GM12864 (cell line): ENCODE measurements around the gene ABCF2.

Source experiments
- DNase-seq: peaks from one replicate; pipeline ENCODE4 v3.0.0-alpha.2; 2011; ENCODE audit warnings: low read depth
- H3K4me3 ChIP-seq: 2 replicates; pipeline ENCODE4 v1.5.1; 2011; ENCODE audit warnings: mild to moderate bottlenecking, low read depth, low read length, control low read depth
- TF ChIP-seq, protein P1 (sequence below): IDR thresholded peaks from 2 replicates; pipeline ENCODE4 v1.5.1; 2011; ENCODE audit warnings: low read depth, mild to moderate bottlenecking, moderate library complexity, low read length, control low read depth, inconsistent platforms; ENCODE audit errors: missing control alignments

Gene ABCF2

DNA sequence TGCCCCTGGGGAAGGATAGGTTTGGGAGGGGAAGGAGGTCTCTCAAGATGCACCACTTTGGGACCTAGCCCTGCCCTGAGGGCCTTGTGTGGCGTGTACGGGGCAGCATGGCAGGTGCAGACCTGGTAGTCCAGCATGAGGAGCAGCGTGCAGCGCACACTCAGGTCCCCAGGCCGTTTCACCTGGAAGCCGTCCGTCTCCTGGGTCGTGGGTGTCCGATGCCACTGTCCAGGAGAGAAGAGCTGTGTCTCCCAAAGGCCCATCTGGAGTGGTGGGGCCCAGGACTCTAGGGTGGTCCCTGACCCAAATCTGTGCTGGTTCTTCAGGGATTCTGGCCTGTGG, 14.7 kb upstream of the ABCF2 start:
- no peak for DNase-seq
- TF ChIP-seq, protein P1, sequence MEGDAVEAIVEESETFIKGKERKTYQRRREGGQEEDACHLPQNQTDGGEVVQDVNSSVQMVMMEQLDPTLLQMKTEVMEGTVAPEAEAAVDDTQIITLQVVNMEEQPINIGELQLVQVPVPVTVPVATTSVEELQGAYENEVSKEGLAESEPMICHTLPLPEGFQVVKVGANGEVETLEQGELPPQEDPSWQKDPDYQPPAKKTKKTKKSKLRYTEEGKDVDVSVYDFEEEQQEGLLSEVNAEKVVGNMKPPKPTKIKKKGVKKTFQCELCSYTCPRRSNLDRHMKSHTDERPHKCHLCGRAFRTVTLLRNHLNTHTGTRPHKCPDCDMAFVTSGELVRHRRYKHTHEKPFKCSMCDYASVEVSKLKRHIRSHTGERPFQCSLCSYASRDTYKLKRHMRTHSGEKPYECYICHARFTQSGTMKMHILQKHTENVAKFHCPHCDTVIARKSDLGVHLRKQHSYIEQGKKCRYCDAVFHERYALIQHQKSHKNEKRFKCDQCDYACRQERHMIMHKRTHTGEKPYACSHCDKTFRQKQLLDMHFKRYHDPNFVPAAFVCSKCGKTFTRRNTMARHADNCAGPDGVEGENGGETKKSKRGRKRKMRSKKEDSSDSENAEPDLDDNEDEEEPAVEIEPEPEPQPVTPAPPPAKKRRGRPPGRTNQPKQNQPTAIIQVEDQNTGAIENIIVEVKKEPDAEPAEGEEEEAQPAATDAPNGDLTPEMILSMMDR: no peak
- no peak overlapping the region for H3K4me3 ChIP-seq

- DNase-seq: no peak
- H3K4me3 ChIP-seq: no peak overlapping the region
Observed at GRCh38 chr7:151240942-151241754, 14.1 kb upstream of the ABCF2 start.

GRCh38 chr7:151240536-151240935, 13.5 kb upstream of the ABCF2 start:
- no peak overlapping the region for H3K4me3 ChIP-seq
- DNase-seq: no peak
- TF ChIP-seq, protein P1: no peak

More at GRCh38 chr7:151240942-151241754, 14.1 kb upstream of the ABCF2 start:
- TF ChIP-seq, protein P1: no peak

GRCh38 chr7:151239837-151240459, 12.9 kb upstream of the ABCF2 start:
- TF ChIP-seq, protein P1: no peak
- H3K4me3 ChIP-seq: no peak overlapping the region
- DNase-seq: no peak

DNA sequence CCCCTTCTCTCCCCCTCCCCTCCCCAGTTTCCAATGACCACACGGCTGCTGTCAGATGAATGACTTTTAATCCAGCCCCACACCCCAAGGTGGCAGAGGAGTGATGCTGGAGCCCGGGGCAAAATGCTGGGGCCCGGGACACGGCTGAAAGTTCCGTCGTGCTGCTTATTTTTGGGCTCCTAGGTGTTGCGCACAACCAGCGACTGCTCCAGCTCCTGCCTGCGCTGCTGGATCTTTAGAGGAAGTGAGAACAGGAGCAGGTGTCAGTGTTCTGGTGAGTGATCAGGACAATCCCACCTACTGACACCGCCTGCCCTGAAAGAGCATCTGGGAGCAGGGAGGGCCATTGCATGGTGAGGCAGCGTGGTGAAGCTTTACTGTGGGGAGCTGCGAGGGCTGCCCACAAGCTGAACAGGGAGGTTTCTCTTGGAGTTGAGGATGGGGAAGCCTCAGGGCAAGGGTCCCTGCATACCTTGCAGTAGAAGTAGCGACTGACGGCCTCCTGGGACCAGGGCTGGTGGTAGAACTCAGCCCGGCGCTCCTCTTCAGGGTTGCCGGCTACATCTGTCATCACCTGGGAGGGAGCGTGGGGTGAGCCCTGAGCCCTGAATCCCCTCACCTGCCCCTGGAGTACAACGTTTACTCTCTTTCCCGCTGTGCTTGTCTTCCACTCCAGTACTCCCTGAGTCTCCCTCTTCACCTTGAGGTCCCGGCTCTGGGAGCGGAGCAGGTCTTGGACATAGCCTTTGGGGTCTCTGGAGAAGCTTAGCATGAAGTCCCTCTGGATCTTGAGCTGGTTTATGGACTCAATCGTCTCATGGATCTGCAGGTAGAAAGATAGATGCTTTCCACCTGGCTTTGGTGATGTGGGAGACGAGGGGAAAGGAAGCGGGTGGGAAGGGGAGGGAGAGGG, 12.2 kb upstream of the ABCF2 start:
- TF ChIP-seq, protein P1: no peak
- no peak for DNase-seq
- no peak overlapping the region for H3K4me3 ChIP-seq

DNA sequence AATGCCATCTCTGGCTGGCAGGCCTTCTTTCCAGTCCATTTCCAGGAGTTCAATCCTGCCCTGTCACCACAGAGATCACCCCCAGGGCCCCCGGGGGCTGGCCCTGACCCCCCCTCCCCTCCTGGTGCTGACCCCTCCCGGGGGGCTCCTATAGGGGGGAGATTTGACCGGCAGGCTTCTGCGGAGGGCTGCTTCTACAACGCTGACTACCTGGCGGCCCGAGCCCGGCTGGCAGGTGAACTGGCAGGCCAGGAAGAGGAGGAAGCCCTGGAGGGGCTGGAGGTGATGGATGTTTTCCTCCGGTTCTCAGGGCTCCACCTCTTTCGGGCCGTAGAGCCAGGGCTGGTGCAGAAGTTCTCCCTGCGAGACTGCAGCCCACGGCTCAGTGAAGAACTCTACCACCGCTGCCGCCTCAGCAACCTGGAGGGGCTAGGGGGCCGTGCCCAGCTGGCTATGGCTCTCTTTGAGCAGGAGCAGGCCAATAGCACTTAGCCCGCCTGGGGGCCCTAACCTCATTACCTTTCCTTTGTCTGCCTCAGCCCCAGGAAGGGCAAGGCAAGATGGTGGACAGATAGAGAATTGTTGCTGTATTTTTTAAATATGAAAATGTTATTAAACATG, 11.3 kb upstream of the ABCF2 start:
- TF ChIP-seq, protein P1: no peak
- H3K4me3 ChIP-seq: no peak overlapping the region
- no peak for DNase-seq
